Hematopoietic multipotent progenitor cell treated with erythropoietin and hydrocortisone succinate and interleukin-3 and kit ligand, for 4 days (in vitro differentiated cells): ENCODE measurements around the gene TRIP13.
"Not testable (repeated sequence)": the region's sequence is repeated elsewhere in the genome, so short reads cannot be mapped to it uniquely, and the experiment has no call there.

Experiments
- DNase-seq: peaks from one replicate; pipeline ENCODE4 v3.0.0-alpha.2; 2015

The TRIP13 gene

GRCh38 chr5:921456-922435 lies 29.1 kb downstream of the TRIP13 start:
- DNase-seq, result no peak

GRCh38 chr5:922436-923280 lies 30.0 kb downstream of the TRIP13 start:
- no peak for DNase-seq

- peak; percentile 89 for DNase-seq
Observed at GRCh38 chr5:923281-923873, 30.7 kb downstream of the TRIP13 start.

GRCh38 chr5:926417-927171 lies 33.9 kb downstream of the TRIP13 start:
- DNase-seq, result peak; percentile 62

GRCh38 chr5:927172-928015 lies 34.7 kb downstream of the TRIP13 start:
- DNase-seq, result no peak

GRCh38 chr5:929182-929581 lies 36.5 kb downstream of the TRIP13 start:
- DNase-seq, result not testable (repeated sequence)

GRCh38 chr5:929596-929995 lies 36.9 kb downstream of the TRIP13 start:
- no peak for DNase-seq

- no peak for DNase-seq
Observed at GRCh38 chr5:930866-931265, 38.2 kb downstream of the TRIP13 start.

GRCh38 chr5:931570-932145 lies 39.0 kb downstream of the TRIP13 start:
- no peak for DNase-seq

GRCh38 chr5:932151-932627 lies 39.5 kb downstream of the TRIP13 start:
- DNase-seq, result no peak

- no peak for DNase-seq
Observed at GRCh38 chr5:932628-933250, 40.1 kb downstream of the TRIP13 start.

GRCh38 chr5:933251-933861 lies 40.7 kb downstream of the TRIP13 start:
- DNase-seq, result no peak

- DNase-seq, result not testable (repeated sequence)
Observed at GRCh38 chr5:933951-934350, 41.3 kb downstream of the TRIP13 start.

- not testable (repeated sequence) for DNase-seq
Observed at GRCh38 chr5:934381-934967, 41.8 kb downstream of the TRIP13 start.

- peak; percentile 48 for DNase-seq
Observed at GRCh38 chr5:935510-936084, 42.9 kb downstream of the TRIP13 start.

- DNase-seq, result no peak
Observed at GRCh38 chr5:936149-937144, 43.8 kb downstream of the TRIP13 start.

GRCh38 chr5:937151-937924 lies 44.7 kb downstream of the TRIP13 start:
- DNase-seq, result no peak
